ENCODE results near the gene KRT28.
"Not testable (repeated sequence)": the region's sequence is repeated elsewhere in the genome, so short reads cannot be mapped to it uniquely, and the experiment has no call there.

GRCh38 chr17:40814657-40815056, 14.9 kb upstream of the KRT28 start:
- TF ChIP-seq CTCF, POLR2AphosphoS5, POLR2A (IDR thresholded peaks at IDR 0.05): not testable (repeated sequence)

All from prostate gland (tissue), 2 donors.